DOHH2 (cell line): ENCODE results near the gene FAM53C.

Experiments used
- CTCF ChIP-seq: fragments of 200-600 bp; sonication (generic); IDR thresholded peaks from one replicate; pipeline ENCODE4 v1.5.1; 2014; ENCODE audit warnings: antibody characterized with exemption, mild to moderate bottlenecking, low read depth, low read length; ENCODE audit not compliant: poor library complexity, severe bottlenecking
- EZH2phosphoT487 ChIP-seq: fragments of 200-600 bp; sonication (generic); IDR thresholded peaks from 2 replicates; pipeline ENCODE4 v1.6.1; 2017; ENCODE audit warnings: borderline replicate concordance, mild to moderate bottlenecking, antibody characterized with exemption, low read length, moderate library complexity, mixed read lengths

- TF ChIP-seq CTCF (no peak), EZH2phosphoT487 (no peak)
These were observed 28.7 kb downstream of the FAM53C start for GRCh38 chr5:138366632-138367382.
